Prostate gland (tissue), 2 donors: ENCODE results near the gene CCDC174.

Experiments
- CTCF ChIP-seq, 4 experiments: fragments of 200-600 bp in 2 of 4; fragments of 450-650 bp in 2 of 4; sonication (generic) in 2 of 4; IDR thresholded peaks; 1 replicate in 3 of 4; 2 replicates in 1 of 4; pipeline ENCODE4 v1.5.1; 2016 to 2019; ENCODE audit warnings: antibody characterized with exemption in 4 of 4, mild to moderate bottlenecking in 2 of 4, moderate library complexity in 2 of 4
- POLR2A ChIP-seq: fragments of 450-650 bp; IDR thresholded peaks from one replicate; pipeline ENCODE4 v1.6.1; 2016; ENCODE audit warnings: antibody characterized with exemption, mild to moderate bottlenecking

GRCh38 chr3:14631687-14632441 is 19.7 kb upstream of the CCDC174 start:
- no peak for TF ChIP-seq POLR2A
- no peak for TF ChIP-seq CTCF (IDR thresholded peaks at IDR 0.05)
